IMR-90 (cell line): ENCODE data around the gene STUM. TPM values are rescaled to one million over a fixed set of nuclear protein-coding genes. Genes with fewer than 3 reads are reported as not detected.

Source experiments
- ATAC-seq: fragments of 200-7000 bp; cut with Tn5 transposase; 2 replicates; pipeline ENCODE4 v1.9.1; 2020; ENCODE audit warnings: low read depth, mild to moderate bottlenecking, moderate library complexity
- BruUV-seq: library from RNA; stranded (reverse); fragments of 400-500 nt; replicated peaks from 2 replicates; lab custom pipeline; 2021; lab: Mats Ljungman, UMichigan
- CTCF ChIA-PET: fragments of 300-600 bp; formaldehyde crosslinking; extraction: SDS; loops from one replicate; lab custom pipeline; 2021; ENCODE audit warnings: antibody characterized with exemption; lab: Yijun Ruan, JAX
- POLR2A ChIA-PET: fragments of 300-600 bp; sonication (Branson Sonifier 250); formaldehyde crosslinking; loops from one replicate; lab custom pipeline; 2022; ENCODE audit warnings: antibody characterized with exemption; ENCODE audit not compliant: unreplicated experiment; lab: Charles Lee
- DNase-seq: peaks from one replicate; pipeline ENCODE4 v3.0.0; 2013
- H2AFZ ChIP-seq: replicated peaks from 2 replicates; pipeline ENCODE3; 2013; ENCODE audit warnings: low read length, mild to moderate bottlenecking; ENCODE audit not compliant: poor library complexity
- H2AK5ac ChIP-seq: 2 replicates; pipeline ENCODE4 v1.6.1; 2013; ENCODE audit warnings: low read depth, low read length, inconsistent platforms
- H2AK9ac ChIP-seq: replicated peaks from 2 replicates; pipeline ENCODE3; 2013; ENCODE audit warnings: mild to moderate bottlenecking, low read depth, low read length, moderate library complexity; ENCODE audit not compliant: poor library complexity
- H2BK120ac ChIP-seq: 2 replicates; pipeline ENCODE4 v1.6.1; 2013; ENCODE audit warnings: low read depth, low read length, inconsistent platforms
- H2BK15ac ChIP-seq: 3 replicates; pipeline ENCODE4 v1.6.1; 2013; ENCODE audit warnings: low read depth, low read length, inconsistent platforms
- H2BK20ac ChIP-seq: 2 replicates; pipeline ENCODE4 v1.6.1; 2013; ENCODE audit warnings: low read depth, mild to moderate bottlenecking, inconsistent platforms, low read length, moderate library complexity
- H2BK5ac ChIP-seq: 2 replicates; pipeline ENCODE4 v1.6.1; 2013; ENCODE audit warnings: mild to moderate bottlenecking, low read depth, low read length, inconsistent platforms; ENCODE audit not compliant: poor library complexity, severe bottlenecking
- H3K14ac ChIP-seq: replicated peaks from 2 replicates; pipeline ENCODE4 v1.6.1; 2013; ENCODE audit warnings: low read depth, low read length, inconsistent platforms
- H3K18ac ChIP-seq: 2 replicates; pipeline ENCODE4 v1.6.1; 2013; ENCODE audit warnings: low read depth, low read length, control low read depth
- H3K23ac ChIP-seq: 2 replicates; pipeline ENCODE4 v1.6.1; 2013; ENCODE audit warnings: low read depth, low read length, inconsistent platforms
- H3K27ac ChIP-seq: 2 replicates; pipeline ENCODE4 v1.5.1; 2013; ENCODE audit warnings: mild to moderate bottlenecking, control low read depth, low read length; ENCODE audit not compliant: insufficient read depth
- H3K27me3 ChIP-seq: 2 replicates; pipeline ENCODE4 v1.6.1; 2013; ENCODE audit warnings: low read length; ENCODE audit not compliant: control insufficient read depth, insufficient read depth
- H3K36me3 ChIP-seq: 2 replicates; pipeline ENCODE4 v1.6.1; 2013; ENCODE audit warnings: low read length, mixed read lengths; ENCODE audit not compliant: control insufficient read depth, insufficient read depth
- H3K4ac ChIP-seq: 2 replicates; pipeline ENCODE4 v1.6.1; 2013; ENCODE audit warnings: low read depth, low read length, inconsistent platforms
- H3K4me1 ChIP-seq: 2 replicates; pipeline ENCODE4 v1.6.1; 2013; ENCODE audit warnings: low read length, mixed read lengths; ENCODE audit not compliant: control insufficient read depth, insufficient read depth
- H3K4me2 ChIP-seq: 2 replicates; pipeline ENCODE4 v1.6.1; 2013; ENCODE audit warnings: low read depth, mild to moderate bottlenecking, control low read depth, low read length, moderate library complexity
- H3K4me3 ChIP-seq: 2 replicates; pipeline ENCODE4 v1.5.1; 2013; ENCODE audit warnings: low read depth, mild to moderate bottlenecking, control low read depth, low read length, moderate library complexity; ENCODE audit not compliant: insufficient read depth
- H3K56ac ChIP-seq: 2 replicates; pipeline ENCODE4 v1.6.1; 2013; ENCODE audit warnings: low read length, inconsistent platforms; ENCODE audit not compliant: insufficient read depth; ENCODE audit errors: extremely low read depth
- H3K79me1 ChIP-seq, 2 experiments: 2 replicates each; pipeline ENCODE4 v1.6.1; 2013; ENCODE audit warnings: low read length in 2 of 2, inconsistent platforms in 1 of 2, low read depth in 1 of 2
- H3K9ac ChIP-seq: 2 replicates; pipeline ENCODE4 v1.6.1; 2013; ENCODE audit warnings: low read depth, low read length, control low read depth
- H3K9me1 ChIP-seq: 2 replicates; pipeline ENCODE4 v1.6.1; 2013; ENCODE audit warnings: low read length, inconsistent platforms; ENCODE audit not compliant: insufficient read depth
- H3K9me3 ChIP-seq: 2 replicates; pipeline ENCODE4 v1.6.1; 2013; ENCODE audit warnings: low read length; ENCODE audit not compliant: control insufficient read depth, insufficient read depth
- H4K20me1 ChIP-seq: 2 replicates; pipeline ENCODE4 v1.6.1; 2013; ENCODE audit warnings: low read length, inconsistent platforms; ENCODE audit not compliant: insufficient read depth
- H4K5ac ChIP-seq: 2 replicates; pipeline ENCODE4 v1.6.1; 2013; ENCODE audit warnings: mild to moderate bottlenecking, low read depth, low read length, control low read depth
- H4K8ac ChIP-seq, 2 experiments: 2 replicates each; pipeline ENCODE4 v1.6.1; 2013; ENCODE audit warnings: low read depth in 2 of 2, low read length in 2 of 2, control low read depth in 1 of 2, inconsistent platforms in 1 of 2
- H4K91ac ChIP-seq: 2 replicates; pipeline ENCODE4 v1.6.1; 2013; ENCODE audit warnings: low read depth, low read length, inconsistent platforms; ENCODE audit not compliant: insufficient read depth
- CEBPB ChIP-seq: IDR thresholded peaks from 2 replicates; pipeline ENCODE4 v1.6.1; 2012; ENCODE audit warnings: low read depth, low read length, improper control_type of control experiment
- FOS ChIP-seq: fragments of 150-350 bp; IDR thresholded peaks from 2 replicates; pipeline ENCODE4 v1.6.1; 2016; ENCODE audit warnings: low read depth, low read length
- MAFK ChIP-seq: IDR thresholded peaks from 2 replicates; pipeline ENCODE4 v1.6.1; 2012; ENCODE audit warnings: low read depth, low read length, improper control_type of control experiment
- MAZ ChIP-seq: IDR thresholded peaks from 2 replicates; pipeline ENCODE4 v1.6.1; 2012; ENCODE audit warnings: low read depth, mild to moderate bottlenecking, low read length, improper control_type of control experiment, moderate library complexity, borderline replicate concordance
- MXI1 ChIP-seq: IDR thresholded peaks from 2 replicates; pipeline ENCODE4 v1.6.1; 2012; ENCODE audit warnings: low read depth, mild to moderate bottlenecking, low read length, moderate library complexity, borderline replicate concordance
- NFE2L2 ChIP-seq: fragments of 150-350 bp; IDR thresholded peaks from 2 replicates; pipeline ENCODE4 v1.6.1; 2016; ENCODE audit warnings: low read depth, mild to moderate bottlenecking, low read length
- POLR2A ChIP-seq: IDR thresholded peaks from 2 replicates; pipeline ENCODE4 v1.6.1; 2012; ENCODE audit warnings: mild to moderate bottlenecking, low read depth, low read length
- RAD21 ChIP-seq: IDR thresholded peaks from 2 replicates; pipeline ENCODE4 v1.6.1; 2012; ENCODE audit warnings: low read length, improper control_type of control experiment
- RCOR1 ChIP-seq: IDR thresholded peaks from 2 replicates; pipeline ENCODE4 v1.6.1; 2012; ENCODE audit warnings: mild to moderate bottlenecking, low read length, improper control_type of control experiment; ENCODE audit not compliant: insufficient replicate concordance
- WGBS, 2 experiments: methylation state at CpG; one replicate each; pipeline versions ENCODE4 v1.1.5 to v1.1.7; 2013; ENCODE audit warnings: missing lambda C conversion rate in 2 of 2; ENCODE audit not compliant: insufficient read length in 1 of 2; ENCODE audit errors: extremely low coverage in 2 of 2; 5-methylcytosine and 5-hydroxymethylcytosine counted together
- dilution Hi-C: fragments of 300-500 bp; cut with HindIII; formaldehyde crosslinking; loops from one replicate; pipeline ENCODE4 v1.14.3; 2018; ENCODE audit warnings: low sequenced_read_pairs; ENCODE audit not compliant: unreplicated experiment
- in situ Hi-C: fragments of 300-500 bp; cut with MboI; formaldehyde crosslinking; loops from 3 replicates; pipeline ENCODE4 v1.14.3; 2019; ENCODE audit warnings: low sequenced_read_pairs, inconsistent platforms, mixed read lengths
- intact Hi-C: fragments of 100-400 bp; cut with micrococcal nuclease; formaldehyde crosslinking; loops from 2 replicates; pipeline ENCODE4 v1.10.0; 2022
- polyA plus RNA-seq, 3 experiments: library from polyadenylated mRNA; depleted of rRNA; stranded (reverse); fragments of >200 nt; gene quantifications; 2 replicates each; pipeline ENCODE4 v1.2.3, GENCODE V29; 2012; ENCODE audit warnings: low replicate concordance in 1 of 3
- total RNA-seq: library from RNA; depleted of rRNA; stranded (reverse); fragments of >200 nt; gene quantifications from 2 replicates; pipeline ENCODE4 v1.2.3, GENCODE V29; 2012
- TF ChIP-seq, protein P1 (sequence below): fragments of 150-350 bp; IDR thresholded peaks from 2 replicates; pipeline ENCODE4 v1.6.1; 2017; ENCODE audit warnings: mild to moderate bottlenecking, antibody characterized with exemption, low read length, low read depth
- TF ChIP-seq, protein P2 (sequence below): fragments of 150-350 bp; IDR thresholded peaks from 2 replicates; pipeline ENCODE4 v1.6.1; 2016; ENCODE audit warnings: low read depth, mild to moderate bottlenecking, low read length, moderate library complexity, borderline replicate concordance

STUM gene
- total and polyA plus RNA-seq, 2 of the 4 experiments (the other 2 are of a cell fraction) = not detected

GRCh38 chr1:226541631-226542622, 6.6 kb upstream of the STUM start:
- intact Hi-C loops = loop anchor here (10.0 kb wide), 1 partner anchor 443 kb away; no protein-coding TSS in a partner anchor
- dilution Hi-C loops = no loop called here
- ChIA-PET CTCF (no interaction called here), POLR2A (no interaction called here)
- DNase-seq (no peak), ATAC-seq (no peak)
- TF ChIP-seq, protein P1, sequence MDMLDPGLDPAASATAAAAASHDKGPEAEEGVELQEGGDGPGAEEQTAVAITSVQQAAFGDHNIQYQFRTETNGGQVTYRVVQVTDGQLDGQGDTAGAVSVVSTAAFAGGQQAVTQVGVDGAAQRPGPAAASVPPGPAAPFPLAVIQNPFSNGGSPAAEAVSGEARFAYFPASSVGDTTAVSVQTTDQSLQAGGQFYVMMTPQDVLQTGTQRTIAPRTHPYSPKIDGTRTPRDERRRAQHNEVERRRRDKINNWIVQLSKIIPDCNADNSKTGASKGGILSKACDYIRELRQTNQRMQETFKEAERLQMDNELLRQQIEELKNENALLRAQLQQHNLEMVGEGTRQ = no peak
- no peak for TF ChIP-seq CEBPB
- no peak for TF ChIP-seq POLR2A
- TF ChIP-seq MAZ = no peak
- TF ChIP-seq MXI1 = no peak
- no peak for TF ChIP-seq NFE2L2
- TF ChIP-seq RCOR1 = no peak
- TF ChIP-seq FOS = no peak
- TF ChIP-seq RAD21 = no peak
- no peak for TF ChIP-seq MAFK
- TF ChIP-seq, protein P2, sequence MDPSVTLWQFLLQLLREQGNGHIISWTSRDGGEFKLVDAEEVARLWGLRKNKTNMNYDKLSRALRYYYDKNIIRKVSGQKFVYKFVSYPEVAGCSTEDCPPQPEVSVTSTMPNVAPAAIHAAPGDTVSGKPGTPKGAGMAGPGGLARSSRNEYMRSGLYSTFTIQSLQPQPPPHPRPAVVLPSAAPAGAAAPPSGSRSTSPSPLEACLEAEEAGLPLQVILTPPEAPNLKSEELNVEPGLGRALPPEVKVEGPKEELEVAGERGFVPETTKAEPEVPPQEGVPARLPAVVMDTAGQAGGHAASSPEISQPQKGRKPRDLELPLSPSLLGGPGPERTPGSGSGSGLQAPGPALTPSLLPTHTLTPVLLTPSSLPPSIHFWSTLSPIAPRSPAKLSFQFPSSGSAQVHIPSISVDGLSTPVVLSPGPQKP = no peak
- no peak overlapping the region for H3K27ac ChIP-seq
- H4K20me1 ChIP-seq = no peaks in the 10 kb centered on the region
- BruUV-seq = no TSS peak
- no peaks in the 10 kb centered on the region for H3K79me1 ChIP-seq
- H2AK9ac ChIP-seq = no peak overlapping the region
- H3K9ac ChIP-seq = no peak overlapping the region
- no peak overlapping the region for H3K23ac ChIP-seq
- H2AFZ ChIP-seq = no peak overlapping the region
- no peak overlapping the region for H4K8ac ChIP-seq
- no peak overlapping the region for H2BK5ac ChIP-seq
- no peaks in the 10 kb centered on the region for H3K36me3 ChIP-seq
- in situ Hi-C loops = no loop called here
- H4K91ac ChIP-seq = no peak overlapping the region
- no peak overlapping the region for H3K14ac ChIP-seq
- no peaks in the 10 kb centered on the region for H3K4me1 ChIP-seq
- H4K5ac ChIP-seq = no peak overlapping the region
- no peak overlapping the region for H3K4me2 ChIP-seq
- H3K9me1 ChIP-seq = no peaks in the 10 kb centered on the region
- no CpG with 5 or more reads among the region's 14 CpGs for WGBS, 2 experiments
- H3K27me3 ChIP-seq = peaks cover 16% of the 10 kb centered on the region
- no peak overlapping the region for H3K18ac ChIP-seq
- no peak overlapping the region for H3K4me3 ChIP-seq
- no peak overlapping the region for H2BK15ac ChIP-seq
- H3K9me3 ChIP-seq = no peaks in the 10 kb centered on the region
- no peak overlapping the region for H3K56ac ChIP-seq
- no peak overlapping the region for H2AK5ac ChIP-seq
- no peak overlapping the region for H3K4ac ChIP-seq
- H2BK120ac ChIP-seq = no peak overlapping the region
- no peak overlapping the region for H2BK20ac ChIP-seq
